Measurements from ENCODE around the gene TIMM29. TPM values are rescaled to one million over a fixed set of nuclear protein-coding genes. Genes with fewer than 3 reads are reported as not detected.

Gene TIMM29
- total RNA-seq, 1 donor from 2014 or later, result 66.9 TPM

DNA sequence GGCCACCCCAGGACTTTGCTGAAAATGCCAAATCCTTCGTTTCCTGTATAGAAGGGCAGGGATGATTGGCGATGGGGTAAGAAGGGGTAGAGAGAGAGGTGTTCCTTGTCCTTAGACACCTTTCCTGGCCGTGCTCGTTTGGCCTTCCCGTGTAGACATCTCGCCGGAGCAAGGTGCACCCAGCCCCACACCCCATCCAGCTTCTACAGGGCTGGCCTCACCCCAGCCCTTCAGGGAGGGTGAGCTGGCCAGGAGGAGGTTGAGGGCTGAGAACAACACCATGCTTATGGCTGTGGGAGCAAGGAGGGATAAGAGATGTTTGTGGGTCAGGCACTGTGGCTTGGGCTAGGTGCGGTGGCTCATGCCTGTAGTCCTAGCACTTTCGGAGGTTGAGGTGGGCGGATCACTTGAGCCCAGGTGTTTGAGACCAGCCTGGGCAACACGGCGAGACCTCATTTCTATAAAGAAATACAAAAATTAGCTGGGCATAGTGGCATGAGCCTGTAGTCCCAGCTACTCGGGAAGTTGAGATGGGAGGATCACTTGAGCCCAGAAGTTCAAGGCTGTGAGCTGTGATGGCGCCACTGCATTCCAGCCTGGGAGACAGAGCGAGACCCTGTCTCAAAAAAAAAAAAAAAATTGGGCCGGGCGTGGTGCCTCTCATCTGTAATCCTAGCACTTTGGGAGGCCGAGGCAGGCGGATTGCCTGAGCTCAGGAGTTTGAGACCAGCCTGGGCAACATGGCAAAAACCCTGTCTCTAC is 47.7 kb downstream of the TIMM29 start:
- H3K4me3 ChIP-seq, result peak overlapping the region; percentile 20 to 40
- no peak for TF ChIP-seq CTCF (IDR thresholded peaks at IDR 0.05)
- peak overlapping the region; percentile 63 to 74 for H3K27ac ChIP-seq
- H3K36me3 ChIP-seq, result no peaks in the 10 kb centered on the region
- H3K9me3 ChIP-seq, result no peaks in the 10 kb centered on the region
- DNase-seq (ENCODE audit: low spot score in 2 of 2), result no peak
- H3K27me3 ChIP-seq, result no peaks in the 10 kb centered on the region
- peaks cover 6 to 29% of the 10 kb centered on the region in 2 donors for H3K4me1 ChIP-seq
- intact Hi-C loops (cut with DNase I), result loop anchor here (1.0 kb wide), 1 partner anchor 16 kb away; no protein-coding TSS in a partner anchor

DNA sequence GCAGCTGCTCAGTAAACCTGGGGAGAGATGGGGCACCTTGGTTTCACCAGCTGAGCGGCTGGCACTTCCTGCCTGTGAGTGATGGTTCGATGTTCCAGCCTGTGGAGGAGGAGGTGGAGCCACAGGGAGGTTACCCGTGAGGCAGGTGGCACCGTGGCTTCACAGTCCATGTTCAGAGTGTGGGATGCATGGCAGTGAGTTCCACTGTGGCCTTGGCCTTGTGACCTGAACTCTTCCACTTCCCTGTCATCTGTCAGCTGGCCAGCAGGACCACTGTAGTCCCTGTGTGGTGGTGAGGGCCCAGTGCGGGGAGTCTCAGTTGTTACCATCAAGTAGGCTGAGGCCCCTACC is 49.1 kb downstream of the TIMM29 start:
- Histone ChIP-seq H3K4me1 (peaks cover 6 to 29% of the 10 kb centered on the region in 2 donors), H3K27me3 (no peaks in the 10 kb centered on the region), H3K9me3 (no peaks in the 10 kb centered on the region), H3K36me3 (no peaks in the 10 kb centered on the region), H3K27ac (no peak overlapping the region), H3K4me3 (no peak overlapping the region)
- no peak for DNase-seq (ENCODE audit: low spot score in 2 of 2)
- intact Hi-C loops (cut with DNase I), result no loop called here
- no peak for TF ChIP-seq CTCF (IDR thresholded peaks at IDR 0.05)

Other genes starting within 250 kb of the TIMM29 start
- gene QTRT1, start 227.4 kb upstream of the TIMM29 start, total RNA-seq, result 36.8 TPM
- gene DNM2, start 210.7 kb upstream of the TIMM29 start, total RNA-seq, result 113 TPM
- gene TMED1, start 92.6 kb upstream of the TIMM29 start, total RNA-seq, result 25.0 TPM
- not detected for gene C19orf38, start 80.4 kb upstream of the TIMM29 start, total RNA-seq
- 22.9 TPM for gene CARM1, start 57.3 kb upstream of the TIMM29 start, total RNA-seq
- 139 TPM for gene YIPF2, start 172 bp upstream of the TIMM29 start, total RNA-seq
- 89.5 TPM for gene SMARCA4, start 32.2 kb downstream of the TIMM29 start, total RNA-seq
- gene LDLR, start 160.7 kb downstream of the TIMM29 start, total RNA-seq, result 37.4 TPM
- gene SPC24, start 227.0 kb downstream of the TIMM29 start, total RNA-seq, result 1.1 TPM